Karpas-422 (cell line): ENCODE measurements around the gene DSCAM. TPM values are rescaled to one million over a fixed set of nuclear protein-coding genes. Genes with fewer than 3 reads are reported as not detected.

Source experiments
- DNase-seq: peaks from one replicate; pipeline ENCODE4 v3.0.0-alpha.2; 2015
- H2AFZ ChIP-seq: fragments of 200-600 bp; sonication (generic); 2 replicates; pipeline ENCODE4 v1.6.1; 2014; ENCODE audit warnings: antibody characterized with exemption, low read length, mixed read lengths
- H3K27ac ChIP-seq: fragments of 200-600 bp; sonication (generic); 2 replicates; pipeline ENCODE4 v1.5.1; 2014; ENCODE audit warnings: mild to moderate bottlenecking, low read length, moderate library complexity
- H3K27me3 ChIP-seq: fragments of 200-600 bp; sonication (generic); 2 replicates; pipeline ENCODE4 v1.6.1; 2014; ENCODE audit warnings: low read length, mixed read lengths
- H3K36me3 ChIP-seq: fragments of 200-600 bp; sonication (generic); 2 replicates; pipeline ENCODE4 v1.6.1; 2014; ENCODE audit warnings: low read length, mixed read lengths; ENCODE audit not compliant: insufficient read depth
- H3K4me1 ChIP-seq: fragments of 200-600 bp; sonication (generic); 2 replicates; pipeline ENCODE4 v1.6.1; 2014; ENCODE audit warnings: mild to moderate bottlenecking, low read length, mixed read lengths
- H3K4me2 ChIP-seq: fragments of 200-600 bp; sonication (generic); 2 replicates; pipeline ENCODE4 v1.6.1; 2014; ENCODE audit warnings: low read length, low read depth, mild to moderate bottlenecking; ENCODE audit not compliant: poor library complexity, severe bottlenecking
- H3K4me3 ChIP-seq: fragments of 200-600 bp; sonication (generic); 2 replicates; pipeline ENCODE4 v1.5.1; 2014; ENCODE audit warnings: mild to moderate bottlenecking, antibody characterized with exemption, low read length, mixed read lengths
- H3K79me2 ChIP-seq: fragments of 200-600 bp; sonication (generic); 2 replicates; pipeline ENCODE4 v1.6.1; 2014; ENCODE audit warnings: mild to moderate bottlenecking, low read length, mixed read lengths
- H3K9ac ChIP-seq: fragments of 200-600 bp; sonication (generic); 2 replicates; pipeline ENCODE4 v1.6.0; 2014; ENCODE audit warnings: low read length
- H3K9me2 ChIP-seq: fragments of 200-600 bp; sonication (generic), shearing (Covaris generic); replicated peaks from 2 replicates; pipeline ENCODE4 v1.6.0; 2014; ENCODE audit warnings: mild to moderate bottlenecking, low read length, moderate library complexity; ENCODE audit not compliant: insufficient read depth
- H3K9me3 ChIP-seq: fragments of 300-700, 200-600 bp; sonication (generic); 2 replicates; pipeline ENCODE4 v1.6.1; 2014; ENCODE audit warnings: low read length, mixed read lengths
- H4K20me1 ChIP-seq: fragments of 200-600 bp; sonication (generic); 2 replicates; pipeline ENCODE4 v1.6.1; 2014; ENCODE audit warnings: mild to moderate bottlenecking, antibody characterized with exemption, low read length, low read depth; ENCODE audit not compliant: insufficient read depth
- total RNA-seq: library from RNA; depleted of rRNA; stranded (reverse); fragments of >200 nt; shearing (Covaris generic); gene quantifications from 2 replicates; pipeline ENCODE4 v1.2.3, GENCODE V29; 2014; ENCODE audit warnings: low replicate concordance

The DSCAM gene
- total RNA-seq, 1 experiment from 2014 or later, result not detected

DNA sequence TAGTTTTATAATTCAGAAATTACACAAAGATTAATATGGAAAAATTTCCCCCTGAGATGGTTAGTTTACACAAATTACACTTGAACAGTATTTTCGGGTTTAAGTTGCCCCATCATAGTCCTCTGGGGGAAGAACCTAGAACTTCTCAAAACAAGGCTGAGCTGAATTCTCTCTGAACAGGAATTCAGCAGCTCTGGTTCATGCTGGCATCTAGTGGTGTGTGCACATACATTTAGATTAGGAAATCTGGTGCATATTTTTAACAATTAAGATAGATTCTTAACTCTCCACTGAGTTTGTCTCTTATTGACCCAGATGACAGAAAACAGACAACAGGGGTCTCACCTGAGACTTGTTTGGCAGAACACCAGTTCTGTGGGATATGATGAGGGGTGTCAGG is 410.7 kb downstream of the DSCAM start:
- Histone ChIP-seq H3K4me1 (no peaks in the 10 kb centered on the region), H3K9me3 (peaks cover 20% of the 10 kb centered on the region), H2AFZ (no peak overlapping the region), H3K36me3 (no peaks in the 10 kb centered on the region; the same call in 1 of the 2 replicates), H3K27ac (no peak overlapping the region), H3K9ac (no peak overlapping the region), H3K9me2 (no peaks in the 10 kb centered on the region), H3K4me2 (no peak overlapping the region), H3K79me2 (no peaks in the 10 kb centered on the region), H4K20me1 (no peaks in the 10 kb centered on the region), H3K4me3 (no peak overlapping the region), H3K27me3 (no peaks in the 10 kb centered on the region)
- no peak for DNase-seq

DNA sequence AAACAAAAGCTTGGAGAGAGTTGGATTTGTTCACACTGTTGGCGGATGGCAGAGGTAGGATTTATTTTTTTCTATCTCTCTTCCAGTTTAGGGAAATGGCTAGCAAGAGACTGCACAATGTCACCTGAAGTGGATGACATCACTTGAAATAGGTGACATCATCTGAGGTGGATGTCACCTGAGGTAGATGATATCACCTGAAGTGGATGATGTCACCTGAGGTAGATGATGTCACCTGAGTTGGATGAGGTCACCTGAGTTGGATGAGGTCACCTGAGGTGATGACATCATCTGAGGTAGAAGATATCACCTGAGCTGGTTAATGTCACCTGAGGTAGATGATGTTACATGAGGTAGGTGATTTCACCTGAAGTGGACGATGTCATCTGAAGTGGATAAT is 413.4 kb downstream of the DSCAM start:
- Histone ChIP-seq H3K9ac (no peak overlapping the region), H4K20me1 (no peaks in the 10 kb centered on the region), H2AFZ (no peak overlapping the region), H3K9me3 (peaks cover 12% of the 10 kb centered on the region), H3K27me3 (no peaks in the 10 kb centered on the region), H3K36me3 (no peaks in the 10 kb centered on the region), H3K4me3 (no peak overlapping the region), H3K27ac (no peak overlapping the region), H3K79me2 (no peaks in the 10 kb centered on the region), H3K4me2 (no peak overlapping the region), H3K4me1 (no peaks in the 10 kb centered on the region), H3K9me2 (no peaks in the 10 kb centered on the region)
- DNase-seq, result no peak

DNA sequence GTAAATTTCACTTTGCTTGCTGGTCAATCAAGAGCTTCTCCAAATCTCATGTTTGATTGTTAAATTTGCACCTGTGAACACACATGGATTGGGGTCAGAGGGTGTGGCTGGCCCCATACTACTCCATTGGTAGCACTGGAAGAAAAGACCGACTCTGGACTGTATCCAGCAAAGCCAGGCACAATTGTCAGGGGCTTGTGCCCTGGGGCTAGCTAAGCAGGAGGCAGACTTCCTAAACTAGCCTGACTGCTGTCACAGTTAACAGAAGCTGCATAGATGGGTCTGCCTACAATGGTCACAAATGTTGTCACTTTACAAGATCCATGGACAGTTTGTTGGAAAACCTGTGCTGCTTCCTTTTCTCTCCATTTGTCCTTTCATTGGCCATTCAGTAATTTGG is 421.0 kb downstream of the DSCAM start:
- DNase-seq, result no peak
- H3K4me1 ChIP-seq, result no peaks in the 10 kb centered on the region
- no peaks in the 10 kb centered on the region for H3K27me3 ChIP-seq
- H3K9ac ChIP-seq, result no peak overlapping the region
- H3K9me3 ChIP-seq, result peaks cover 14% of the 10 kb centered on the region
- no peak overlapping the region for H3K27ac ChIP-seq
- no peak overlapping the region for H3K4me3 ChIP-seq
- H3K4me2 ChIP-seq, result no peak overlapping the region
- H4K20me1 ChIP-seq, result no peaks in the 10 kb centered on the region
- H3K36me3 ChIP-seq, result no peaks in the 10 kb centered on the region
- no peak overlapping the region for H2AFZ ChIP-seq
- no peaks in the 10 kb centered on the region for H3K9me2 ChIP-seq
- no peaks in the 10 kb centered on the region for H3K79me2 ChIP-seq

DNA sequence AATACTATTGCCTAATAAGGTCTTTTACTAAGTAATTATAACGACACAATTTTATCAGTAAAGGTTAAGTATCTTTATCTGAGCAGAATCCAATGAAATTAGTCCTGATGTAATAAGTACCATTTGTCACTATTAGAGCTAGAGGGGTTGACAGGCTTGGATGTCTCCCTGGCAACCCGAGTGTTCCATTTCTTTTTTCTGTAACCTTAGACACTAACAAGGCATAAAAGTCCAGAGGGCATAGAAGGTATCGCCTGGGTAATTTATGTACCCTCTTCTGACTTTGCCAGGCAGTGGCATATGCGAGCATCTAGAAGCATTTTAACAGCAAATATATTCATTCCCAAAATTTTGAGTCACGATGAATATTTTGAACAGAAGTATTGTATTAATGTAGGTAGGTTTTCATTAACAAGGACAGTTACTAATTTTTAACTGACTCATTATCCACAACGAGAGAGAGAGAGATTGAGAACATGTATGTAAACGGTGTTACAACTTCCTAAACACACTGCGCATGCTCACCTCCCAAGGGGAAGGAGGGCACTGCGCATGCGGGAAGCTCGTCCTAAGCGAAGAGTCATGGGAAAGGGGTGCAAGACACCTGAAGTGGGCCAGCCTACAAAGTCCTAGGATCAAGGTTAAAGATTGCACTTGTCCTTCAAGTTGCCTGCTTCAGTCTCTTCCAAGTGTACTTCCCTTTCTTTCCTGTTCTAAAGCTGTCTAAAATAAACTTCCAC is 423.9 kb downstream of the DSCAM start:
- no peaks in the 10 kb centered on the region for H4K20me1 ChIP-seq
- no peaks in the 10 kb centered on the region for H3K9me2 ChIP-seq
- peaks cover 29% of the 10 kb centered on the region for H3K9me3 ChIP-seq
- H2AFZ ChIP-seq, result no peak overlapping the region
- no peaks in the 10 kb centered on the region for H3K79me2 ChIP-seq
- no peaks in the 10 kb centered on the region for H3K36me3 ChIP-seq
- H3K4me2 ChIP-seq, result no peak overlapping the region
- H3K4me1 ChIP-seq, result no peaks in the 10 kb centered on the region
- no peaks in the 10 kb centered on the region for H3K27me3 ChIP-seq
- H3K9ac ChIP-seq, result no peak overlapping the region
- H3K4me3 ChIP-seq, result no peak overlapping the region
- DNase-seq, result no peak
- no peak overlapping the region for H3K27ac ChIP-seq

DNA sequence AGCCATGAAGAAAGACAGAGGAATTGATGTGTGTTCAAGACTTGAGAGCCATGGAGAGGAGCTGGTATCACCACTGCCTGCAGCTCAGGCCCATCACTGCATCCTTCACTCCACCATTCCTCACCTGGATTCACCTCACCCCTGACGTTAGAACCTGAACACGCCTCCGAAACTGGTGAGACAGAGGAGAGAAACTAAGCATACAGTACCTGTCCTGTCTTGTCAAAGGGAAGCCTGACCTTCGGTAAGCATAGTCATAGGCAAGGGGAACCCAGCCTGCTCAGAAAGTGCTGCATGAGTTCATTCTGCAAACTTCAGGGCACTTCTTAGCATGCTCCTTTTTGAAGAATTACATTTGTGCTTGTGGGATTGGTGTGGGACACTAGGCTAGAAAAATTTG is 425.8 kb downstream of the DSCAM start:
- no peaks in the 10 kb centered on the region for H3K9me2 ChIP-seq
- H4K20me1 ChIP-seq, result no peaks in the 10 kb centered on the region
- no peak for DNase-seq
- H3K4me2 ChIP-seq, result no peak overlapping the region
- H2AFZ ChIP-seq, result no peak overlapping the region
- no peaks in the 10 kb centered on the region for H3K4me1 ChIP-seq
- no peak overlapping the region for H3K27ac ChIP-seq
- no peaks in the 10 kb centered on the region for H3K36me3 ChIP-seq
- H3K27me3 ChIP-seq, result no peaks in the 10 kb centered on the region
- H3K79me2 ChIP-seq, result no peaks in the 10 kb centered on the region
- H3K9ac ChIP-seq, result no peak overlapping the region
- H3K9me3 ChIP-seq, result peaks cover 30% of the 10 kb centered on the region
- no peak overlapping the region for H3K4me3 ChIP-seq

DNA sequence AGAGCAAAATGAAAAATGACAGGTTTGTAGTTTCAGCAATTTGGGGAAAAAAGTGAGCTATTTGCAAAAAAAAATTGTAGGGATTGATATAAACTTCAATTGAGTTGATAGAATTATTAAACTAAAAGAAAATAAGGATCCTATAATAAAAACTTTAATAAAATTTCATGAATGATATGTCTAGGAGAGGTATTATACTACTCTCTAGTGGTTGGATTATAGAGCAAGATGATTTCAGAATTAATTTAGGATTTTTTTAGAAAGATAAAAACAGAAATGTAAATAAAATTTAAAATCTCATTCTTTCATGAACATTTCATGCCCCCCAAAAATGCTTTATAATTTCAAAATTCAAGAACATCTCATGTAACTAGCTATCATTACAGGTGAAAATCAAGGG is 430.4 kb downstream of the DSCAM start:
- no peaks in the 10 kb centered on the region for H3K36me3 ChIP-seq
- no peak overlapping the region for H3K27ac ChIP-seq
- H3K9me3 ChIP-seq, result peaks cover 26% of the 10 kb centered on the region
- H2AFZ ChIP-seq, result no peak overlapping the region
- no peak for DNase-seq
- H3K9me2 ChIP-seq, result no peaks in the 10 kb centered on the region
- H3K4me2 ChIP-seq, result no peak overlapping the region
- no peaks in the 10 kb centered on the region for H4K20me1 ChIP-seq
- no peaks in the 10 kb centered on the region for H3K27me3 ChIP-seq
- H3K79me2 ChIP-seq, result no peaks in the 10 kb centered on the region
- no peak overlapping the region for H3K9ac ChIP-seq
- H3K4me1 ChIP-seq, result no peaks in the 10 kb centered on the region
- H3K4me3 ChIP-seq, result no peak overlapping the region

DNA sequence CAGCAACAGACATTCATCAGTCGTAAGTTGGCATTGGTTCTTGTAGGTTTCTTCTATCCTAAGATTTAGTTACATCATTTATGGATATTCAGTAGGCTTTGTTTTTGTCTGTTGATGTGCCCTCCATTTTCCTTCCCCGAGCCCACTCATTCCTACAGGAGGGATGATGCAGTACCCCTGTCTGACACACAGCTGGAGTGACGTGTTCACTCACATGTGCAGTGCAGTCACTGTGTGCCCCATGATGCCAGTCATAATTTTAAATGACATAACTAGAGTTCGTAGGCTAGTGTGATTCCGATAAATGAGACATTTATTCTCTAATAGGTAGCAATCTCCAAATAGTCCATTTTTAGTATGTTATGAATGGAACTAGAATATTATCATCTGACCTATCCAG is 438.4 kb downstream of the DSCAM start:
- no peak overlapping the region for H3K4me3 ChIP-seq
- H3K4me1 ChIP-seq, result no peaks in the 10 kb centered on the region
- no peaks in the 10 kb centered on the region for H3K36me3 ChIP-seq
- H4K20me1 ChIP-seq, result no peaks in the 10 kb centered on the region
- H3K27ac ChIP-seq, result no peak overlapping the region
- H3K9me3 ChIP-seq, result peaks cover 12% of the 10 kb centered on the region
- no peak overlapping the region for H2AFZ ChIP-seq
- H3K27me3 ChIP-seq, result no peaks in the 10 kb centered on the region
- no peak for DNase-seq
- no peak overlapping the region for H3K4me2 ChIP-seq
- H3K9ac ChIP-seq, result no peak overlapping the region
- no peaks in the 10 kb centered on the region for H3K79me2 ChIP-seq
- H3K9me2 ChIP-seq, result no peaks in the 10 kb centered on the region

DNA sequence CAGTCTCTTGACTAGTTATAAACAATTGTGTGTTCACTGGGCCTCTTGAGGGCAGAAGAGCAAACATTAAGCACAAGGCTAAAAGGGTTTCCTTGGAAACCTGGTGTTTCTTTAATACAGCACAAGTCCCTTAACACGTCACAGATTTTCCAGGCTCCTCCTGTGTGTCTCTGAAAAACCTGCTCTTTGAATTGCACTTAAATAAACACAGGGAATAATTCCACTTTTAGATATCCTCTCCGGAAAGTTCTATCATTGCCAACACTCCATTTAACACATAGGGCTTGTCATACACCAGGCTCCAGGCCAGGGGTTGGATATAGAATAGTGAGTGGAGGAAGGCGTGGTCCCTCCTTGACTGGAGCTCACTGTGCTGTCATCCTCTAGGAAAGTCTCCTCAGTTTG is 442.6 kb downstream of the DSCAM start:
- no peaks in the 10 kb centered on the region for H3K9me2 ChIP-seq
- H4K20me1 ChIP-seq, result no peaks in the 10 kb centered on the region
- H3K4me3 ChIP-seq, result no peak overlapping the region
- H3K36me3 ChIP-seq, result no peaks in the 10 kb centered on the region
- no peak overlapping the region for H3K9ac ChIP-seq
- H3K4me2 ChIP-seq, result no peak overlapping the region
- no peak overlapping the region for H2AFZ ChIP-seq
- no peaks in the 10 kb centered on the region for H3K27me3 ChIP-seq
- H3K79me2 ChIP-seq, result no peaks in the 10 kb centered on the region
- no peaks in the 10 kb centered on the region for H3K4me1 ChIP-seq
- H3K9me3 ChIP-seq, result peaks cover 19% of the 10 kb centered on the region
- no peak overlapping the region for H3K27ac ChIP-seq
- DNase-seq, result no peak
